GM18873 (cell line): Measurements from ENCODE around the gene ALCAM.

Experiments
- ATAC-seq: cut with Tn5 transposase; IDR thresholded peaks from one replicate; pipeline ENCODE4 v1.9.1; 2021; ENCODE audit warnings: mild to moderate bottlenecking, moderate library complexity, moderate number of reproducible peaks; ENCODE audit not compliant: unreplicated experiment, low FRiP score

ALCAM gene

GRCh38 chr3:105423397-105423796, 56.7 kb downstream of the ALCAM start:
- no peak for ATAC-seq

DNA sequence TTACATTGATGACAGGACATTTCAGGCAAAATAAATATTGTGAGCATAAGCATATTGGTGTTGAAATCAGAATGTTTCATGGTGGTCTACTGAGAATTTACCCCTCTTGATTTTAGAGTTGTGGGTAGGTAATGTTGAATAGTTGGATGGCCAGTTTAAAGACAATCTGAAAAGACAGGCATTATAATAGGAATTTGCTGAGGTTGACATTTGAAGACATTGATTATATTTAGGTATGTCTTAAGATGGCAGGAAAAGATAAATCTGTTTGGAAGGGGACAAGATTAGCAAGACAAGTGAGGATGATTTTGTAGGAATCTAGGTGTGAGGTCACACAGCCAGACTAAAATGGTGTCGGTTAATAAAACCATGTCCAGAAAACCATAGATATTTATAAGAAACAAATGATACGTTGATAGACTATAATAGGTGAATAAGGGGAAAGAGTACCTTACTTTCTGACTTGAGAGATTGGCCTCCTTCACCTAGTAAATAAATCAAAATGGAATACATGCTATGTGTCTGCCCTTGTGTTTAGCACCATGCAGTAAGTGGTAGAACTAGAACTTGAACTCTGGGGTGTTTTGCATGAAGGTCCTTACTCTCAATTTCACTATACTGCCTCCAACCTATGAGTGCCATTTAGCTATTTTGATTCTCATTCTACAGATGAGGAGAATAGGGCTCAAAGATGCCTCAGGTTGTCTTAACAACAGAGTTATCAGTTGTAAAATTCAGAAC, 57.9 kb downstream of the ALCAM start:
- ATAC-seq = no peak

DNA sequence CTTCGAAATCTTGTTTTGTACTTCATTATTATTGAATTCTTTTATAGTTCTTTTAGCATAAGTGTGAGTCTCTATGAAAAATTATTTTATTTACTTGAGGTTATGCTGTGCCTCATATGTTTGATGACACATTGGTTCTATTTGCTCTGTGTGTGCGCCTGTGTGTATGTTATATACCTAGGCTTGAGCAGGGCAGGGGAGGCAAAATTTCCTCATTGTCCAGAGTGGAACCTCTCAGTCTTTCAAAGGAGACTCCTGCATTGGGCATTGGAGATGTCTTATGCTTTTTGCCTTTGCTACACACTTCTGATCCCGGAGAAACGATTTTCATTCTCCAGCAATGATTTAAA, 58.4 kb downstream of the ALCAM start:
- no peak for ATAC-seq

GRCh38 chr3:105427332-105427731, 60.6 kb downstream of the ALCAM start:
- no peak for ATAC-seq

GRCh38 chr3:105429034-105429762, 62.5 kb downstream of the ALCAM start:
- no peak for ATAC-seq

DNA sequence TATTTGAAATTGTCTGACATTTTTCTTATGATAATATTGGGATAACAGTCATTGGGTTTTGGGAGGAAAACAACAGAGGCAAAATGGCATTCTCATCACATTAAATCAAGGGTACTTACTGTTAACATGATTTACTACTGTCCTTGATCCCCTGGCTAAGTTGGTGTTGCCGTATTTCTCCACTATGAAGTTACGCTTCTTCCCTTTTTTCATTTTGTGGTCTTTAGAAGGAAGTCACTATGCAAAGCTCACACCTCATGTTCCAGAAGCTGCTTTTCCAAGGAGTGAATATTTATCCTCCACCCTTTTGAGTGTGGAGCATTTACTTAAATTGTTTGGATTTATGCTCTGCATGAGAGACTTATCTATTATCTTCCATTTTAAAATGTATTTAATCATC, 63.7 kb downstream of the ALCAM start:
- no peak for ATAC-seq

- ATAC-seq = no peak
These were observed 64.5 kb downstream of the ALCAM start for GRCh38 chr3:105431200-105431599.

DNA sequence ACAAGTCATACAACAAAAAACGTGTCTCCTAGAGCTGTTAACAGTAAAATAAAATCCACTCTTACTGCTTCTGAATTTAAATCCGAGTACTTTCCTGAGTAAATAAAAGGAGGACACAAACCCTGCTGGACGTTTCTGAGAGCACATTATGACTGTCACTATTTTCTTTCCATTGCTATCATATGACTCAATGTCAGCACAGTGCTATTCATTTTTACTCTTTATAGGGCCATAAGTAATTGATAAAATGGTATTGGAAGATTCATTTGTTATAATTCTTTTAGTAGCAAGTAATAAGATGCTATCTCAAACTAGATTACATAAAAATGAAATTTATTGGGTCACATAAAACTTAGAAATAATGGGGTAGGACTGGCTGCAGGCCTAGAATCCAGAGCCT, 68.6 kb downstream of the ALCAM start:
- ATAC-seq = no peak

DNA sequence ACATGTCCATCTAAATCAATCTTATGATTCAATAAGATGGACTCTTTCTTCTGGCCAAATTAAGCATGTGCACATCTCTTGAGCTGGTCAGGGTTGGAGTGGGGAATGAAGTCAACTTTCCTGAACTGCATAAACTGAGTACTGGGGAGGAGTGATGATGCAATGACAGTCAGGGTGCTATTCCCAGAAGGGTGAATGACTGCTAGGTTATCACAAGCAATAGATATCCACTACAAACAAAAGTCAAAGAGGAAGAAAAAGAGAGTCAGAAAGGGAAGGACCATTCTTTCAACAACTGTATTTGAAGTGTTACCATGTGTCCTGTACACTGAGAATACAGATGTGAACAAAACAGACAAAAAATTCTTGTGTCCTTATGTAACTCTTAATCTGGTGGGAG, 70.0 kb downstream of the ALCAM start:
- ATAC-seq = no peak

GRCh38 chr3:105440113-105440512, 73.4 kb downstream of the ALCAM start:
- ATAC-seq = no peak

DNA sequence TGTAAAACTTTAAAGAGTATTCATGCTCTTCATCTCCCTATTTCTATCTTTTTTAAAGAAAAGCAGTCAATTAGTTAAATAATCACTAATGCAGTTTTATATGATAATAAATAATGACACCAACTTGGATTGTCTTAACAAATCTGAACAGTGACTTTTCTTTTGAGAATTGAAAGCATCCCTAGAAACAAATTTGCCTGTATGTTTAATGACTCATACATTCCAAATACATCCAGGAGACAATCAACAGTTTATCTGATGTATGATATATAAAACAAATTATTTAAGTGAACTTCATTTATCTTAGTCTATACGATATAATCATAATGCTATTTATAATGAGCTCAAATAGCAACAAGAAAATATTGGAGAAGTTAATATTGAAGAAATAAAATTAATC, 78.0 kb downstream of the ALCAM start:
- no peak for ATAC-seq

DNA sequence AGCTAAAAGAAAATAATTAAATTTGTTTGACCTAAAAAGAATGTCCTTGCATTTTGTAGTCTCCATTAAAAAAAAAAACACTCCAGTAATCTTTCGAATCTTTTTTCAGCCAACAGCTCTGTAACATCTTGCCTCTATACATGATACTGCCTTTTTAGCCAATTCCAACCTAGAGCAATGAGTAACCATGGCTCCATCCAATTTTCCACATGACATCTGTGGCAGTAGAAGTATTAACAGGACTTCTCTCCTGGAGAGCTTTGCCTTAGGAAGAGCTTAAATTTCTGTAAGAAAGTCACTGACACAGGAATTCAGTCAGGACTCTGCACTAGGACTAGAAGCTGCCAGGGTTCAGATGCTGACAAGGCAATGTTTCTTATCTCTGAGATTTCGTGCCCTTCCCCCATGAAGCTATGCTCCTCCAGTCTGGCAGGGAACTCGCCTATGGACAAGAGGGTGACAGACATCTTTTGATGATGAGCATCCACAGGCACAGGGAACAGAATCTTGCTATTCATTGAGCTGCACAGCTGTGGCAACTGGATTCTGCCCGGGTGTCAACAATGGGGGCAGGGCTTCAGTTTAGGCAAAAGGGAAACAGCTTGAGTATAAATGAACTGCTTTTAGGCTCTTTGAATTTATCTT, 81.8 kb downstream of the ALCAM start:
- ATAC-seq = no peak

GRCh38 chr3:105449414-105449813, 82.7 kb downstream of the ALCAM start:
- ATAC-seq = no peak

- ATAC-seq = no peak
These were observed 89.3 kb downstream of the ALCAM start for GRCh38 chr3:105456017-105456416.

GRCh38 chr3:105458518-105459215, 92.0 kb downstream of the ALCAM start:
- no peak for ATAC-seq

DNA sequence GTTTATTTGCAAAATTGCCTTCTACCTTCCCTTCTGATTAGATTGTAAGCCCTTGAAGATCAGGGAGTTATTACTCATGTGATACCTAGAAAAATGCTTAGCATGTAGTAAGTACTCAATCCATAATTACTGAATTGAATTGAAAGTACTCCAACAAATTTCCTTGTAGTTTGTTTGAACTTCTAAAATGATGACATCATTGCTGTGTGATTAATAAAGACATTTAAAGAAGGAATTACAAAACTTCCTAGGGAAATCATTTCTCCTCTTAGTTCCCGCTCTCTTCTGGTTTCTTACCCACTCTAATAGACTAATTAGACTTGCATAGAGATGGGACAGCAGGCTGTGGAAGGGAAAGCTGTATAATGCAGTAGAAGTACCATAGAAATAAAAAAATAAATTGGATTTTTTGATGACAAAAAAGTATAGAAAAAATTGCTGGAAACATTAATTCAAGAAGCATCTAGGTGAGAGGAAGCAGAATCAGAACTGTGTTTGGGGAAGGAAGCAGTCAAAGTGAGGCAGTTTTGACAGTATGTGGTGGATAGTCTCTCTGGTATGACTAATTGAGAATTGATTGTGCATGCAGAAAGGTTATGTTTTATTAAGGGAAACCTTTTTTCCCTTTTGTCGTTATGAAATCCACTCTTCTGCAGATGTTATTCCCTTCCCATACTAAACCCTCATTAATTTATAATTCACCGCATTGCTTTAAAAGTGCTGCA, 93.0 kb downstream of the ALCAM start:
- no peak for ATAC-seq

DNA sequence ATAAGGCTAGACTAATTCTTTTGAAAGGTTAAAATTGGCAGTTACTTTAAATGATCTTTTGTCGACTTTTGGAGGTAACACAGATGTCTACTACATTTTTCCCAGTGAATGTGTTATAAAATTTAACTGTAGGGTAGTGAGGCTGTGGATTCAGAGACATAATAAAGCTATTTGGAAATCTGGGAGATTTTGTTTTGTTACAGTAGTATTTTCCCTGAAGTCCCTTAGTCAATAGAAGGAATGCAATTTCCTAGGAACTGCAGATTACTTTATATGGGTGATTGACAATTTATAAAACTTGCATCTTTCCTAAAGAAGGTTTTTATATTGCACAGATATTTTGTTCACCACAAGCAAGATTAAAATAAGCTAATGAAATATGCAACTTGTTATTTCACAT, 96.9 kb downstream of the ALCAM start:
- ATAC-seq = no peak

DNA sequence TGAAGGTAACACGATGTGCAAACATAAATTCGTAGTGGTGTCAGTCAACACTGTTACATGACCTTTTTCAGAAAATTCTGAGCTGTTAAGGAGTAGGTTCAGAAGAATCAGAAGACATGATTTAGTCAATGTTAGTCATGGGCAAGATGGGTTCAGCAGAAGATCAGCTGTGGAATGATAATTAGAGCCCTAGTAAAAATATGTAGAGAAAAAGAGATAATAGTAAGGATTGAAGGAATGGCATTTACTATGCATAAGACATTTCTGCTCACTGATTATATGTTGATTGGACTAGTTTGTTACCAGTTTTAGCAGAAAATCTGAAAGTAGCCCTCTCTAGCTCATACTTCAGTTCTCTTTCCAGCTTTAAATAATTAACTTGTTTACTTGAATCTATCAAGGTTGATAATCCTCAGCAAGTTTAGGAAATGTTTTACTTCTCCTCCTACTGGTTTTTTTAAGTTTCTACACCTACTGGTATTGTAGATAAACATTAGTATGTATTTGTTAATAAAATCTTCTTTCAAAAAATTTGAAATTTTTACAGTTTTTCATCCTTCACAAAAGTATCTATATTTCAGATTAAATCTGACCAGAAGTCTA, 98.6 kb downstream of the ALCAM start:
- ATAC-seq = no peak

DNA sequence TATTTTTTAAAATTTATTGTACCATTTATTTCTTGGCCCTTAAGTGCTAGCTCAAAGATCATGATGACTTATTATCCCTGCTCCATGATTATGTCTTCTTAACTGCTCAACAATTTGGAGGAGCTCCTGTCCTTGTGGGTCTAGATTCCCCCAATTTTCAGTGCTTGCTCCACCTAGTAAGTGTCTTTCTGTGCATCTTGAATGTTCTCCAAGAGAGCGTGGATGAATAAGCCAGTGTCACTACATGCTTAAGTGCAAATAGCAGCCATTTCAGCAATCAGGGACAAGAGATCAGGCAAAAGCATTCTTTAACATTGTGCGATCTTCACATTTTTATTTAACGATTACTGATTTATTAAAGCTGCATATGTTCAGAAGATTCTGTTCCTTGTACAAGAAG, 99.4 kb downstream of the ALCAM start:
- no peak for ATAC-seq
